Tibial artery (tissue), 4 donors: ENCODE measurements around the gene ZFAND2B.

Source experiments
- DNase-seq, 2 donors: peaks; one replicate each; pipeline ENCODE4 v3.0.0-alpha.2; 2019
- H3K27ac ChIP-seq, 2 donors: fragments of 200-600 bp; sonication (generic) in 1 of 2; 1 replicate in 1 of 2; 2 replicates in 1 of 2; pipeline ENCODE4 v1.5.1; 2018 to 2019; ENCODE audit warnings: mild to moderate bottlenecking in 1 of 2
- H3K27me3 ChIP-seq, 2 donors: fragments of 200-600 bp; sonication (generic) in 1 of 2; one replicate each; pipeline versions ENCODE4 v1.5.1 to v1.6.0; 2016 to 2019
- H3K36me3 ChIP-seq, 3 donors: fragments of 200-600 bp; sonication (generic) in 2 of 3; one replicate each; pipeline ENCODE4 v1.5.1; 2016 to 2019; ENCODE audit warnings: mild to moderate bottlenecking in 2 of 3
- H3K4me1 ChIP-seq, 4 donors: fragments of 200-600 bp; sonication (generic) in 2 of 4; 1 replicate in 3 of 4; 2 replicates in 1 of 4; pipeline ENCODE4 v1.5.1; 2016 to 2019
- H3K4me3 ChIP-seq, 2 donors: fragments of 200-600 bp; sonication (generic) in 1 of 2; 1 replicate in 1 of 2; 2 replicates in 1 of 2; pipeline ENCODE4 v1.5.1; 2018 to 2019; ENCODE audit warnings: mild to moderate bottlenecking in 2 of 2
- H3K9me3 ChIP-seq, 3 donors: fragments of 200-600 bp; sonication (generic) in 1 of 3; one replicate each; pipeline ENCODE4 v1.5.1; 2016 to 2019
- CTCF ChIP-seq, 2 experiments: fragments of 200-600 bp in 1 of 2; fragments of 450-650 bp in 1 of 2; IDR thresholded peaks; one replicate each; pipeline ENCODE4 v1.5.1; 2017 to 2019; ENCODE audit warnings: antibody characterized with exemption in 2 of 2, mild to moderate bottlenecking in 1 of 2, moderate library complexity in 1 of 2
- intact Hi-C: fragments of 100-400 bp; cut with DNase I; formaldehyde crosslinking; loops from one replicate; pipeline ENCODE4 v1.15.0; 2023; ENCODE audit warnings: low total_unique reads

Gene ZFAND2B

GRCh38 chr2:219218732-219219701 is 12.4 kb downstream of the ZFAND2B start, which contains the start of gene ABCB6:
Gene ABCB6, minus strand, starts transcription at chr2:219218958. Its CDS starts 285 bp downstream, at chr2:219218673.
- DNase-seq, result peak; percentile 99
- H3K4me1 ChIP-seq, result peaks cover 5 to 41% (median 31%) of the 10 kb centered on the region in 4 donors
- H3K4me3 ChIP-seq, result peak within 1 kb of the TSS; percentile 55 to 60
- H3K9me3 ChIP-seq, result no peaks in the 10 kb centered on the region
- H3K27ac ChIP-seq, result peak within 1 kb of the TSS; percentile 88 to 89
- intact Hi-C loops, result loop anchor here (1.0 to 5.0 kb wide), 2 partner anchors 13 to 42 kb away; partner anchors contain the start of genes CNPPD1, RETREG2 and ZFAND2B
- no peaks in the 10 kb centered on the region for H3K27me3 ChIP-seq
- H3K36me3 ChIP-seq, result peaks cover 50 to 68% (median 58%) of the 10 kb centered on the region in 3 donors
- TF ChIP-seq CTCF (IDR thresholded peaks at IDR 0.05), result no peak

- no peak for DNase-seq
- no peak for TF ChIP-seq CTCF (IDR thresholded peaks at IDR 0.05)
- H3K9me3 ChIP-seq, result no peaks in the 10 kb centered on the region
- peaks cover 5 to 41% (median 31%) of the 10 kb centered on the region in 4 donors for H3K4me1 ChIP-seq
- H3K36me3 ChIP-seq, result peaks cover 50 to 68% (median 59%) of the 10 kb centered on the region in 3 donors
- intact Hi-C loops, result loop anchor here (5.0 to 10.0 kb wide), 2 partner anchors 43 to 75 kb away; partner anchors contain the start of genes CNPPD1 and RETREG2
- peak overlapping the region in 1 of 2 donors; percentile 60 for H3K4me3 ChIP-seq
- H3K27ac ChIP-seq, result peak overlapping the region; percentile 88 to 89
- no peaks in the 10 kb centered on the region for H3K27me3 ChIP-seq
Measured at GRCh38 chr2:219219784-219220532, 13.4 kb downstream of the ZFAND2B start.

GRCh38 chr2:219220652-219221402 is 14.2 kb downstream of the ZFAND2B start:
- H3K27me3 ChIP-seq, result no peaks in the 10 kb centered on the region
- no peak for DNase-seq
- no peak for TF ChIP-seq CTCF (IDR thresholded peaks at IDR 0.05)
- H3K4me1 ChIP-seq, result peaks cover 5 to 45% (median 30%) of the 10 kb centered on the region in 4 donors
- peak overlapping the region in 1 of 2 donors; percentile 88 for H3K27ac ChIP-seq
- H3K36me3 ChIP-seq, result peaks cover 57 to 68% (median 61%) of the 10 kb centered on the region in 3 donors
- H3K4me3 ChIP-seq, result no peak overlapping the region
- no peaks in the 10 kb centered on the region for H3K9me3 ChIP-seq
- intact Hi-C loops, result loop anchor here (10.0 kb wide), 1 partner anchor 74 kb away; no protein-coding TSS in a partner anchor

GRCh38 chr2:219221957-219222518 is 15.5 kb downstream of the ZFAND2B start:
- H3K4me3 ChIP-seq, result no peak overlapping the region
- H3K4me1 ChIP-seq, result peaks cover 5 to 37% (median 22%) of the 10 kb centered on the region in 4 donors
- H3K36me3 ChIP-seq, result peaks cover 58 to 75% (median 70%) of the 10 kb centered on the region in 3 donors
- intact Hi-C loops, result loop anchor here (10.0 kb wide), 1 partner anchor 73 kb away; no protein-coding TSS in a partner anchor
- no peaks in the 10 kb centered on the region for H3K27me3 ChIP-seq
- no peak for TF ChIP-seq CTCF (IDR thresholded peaks at IDR 0.05)
- no peak for DNase-seq
- H3K27ac ChIP-seq, result no peak overlapping the region
- no peaks in the 10 kb centered on the region for H3K9me3 ChIP-seq
